ENCODE measurements around the gene ACSM6. TPM values are rescaled to one million over a fixed set of nuclear protein-coding genes. Genes with fewer than 3 reads are reported as not detected.

ACSM6 gene
- total RNA-seq, 2 experiments from 2014 or later = not detected

GRCh38 chr10:95247881-95248583 lies 54.0 kb downstream of the ACSM6 start:
- Histone ChIP-seq H3K4me1 (ENCODE audit: insufficient read depth, low read length, poor library complexity, severe bottlenecking) (peaks cover 48% of the 10 kb centered on the region), H3K27ac (ENCODE audit: low read depth, low read length, poor library complexity, severe bottlenecking) (no peak overlapping the region), H4K20me1 (ENCODE audit: insufficient read depth, low read length) (no peaks in the 10 kb centered on the region), H3K9me2 (ENCODE audit: insufficient read depth, low read length) (no peaks in the 10 kb centered on the region), H3K36me3 (ENCODE audit: insufficient read depth, low read length) (no peaks in the 10 kb centered on the region), H3K4me3 (ENCODE audit: low read depth, low read length, poor library complexity, severe bottlenecking) (no peak overlapping the region), H3K79me2 (ENCODE audit: insufficient read depth, low read depth, low read length) (no peaks in the 10 kb centered on the region), H3K4me2 (ENCODE audit: low read length) (no peak overlapping the region), H3K9me3 (ENCODE audit: low read length) (no peaks in the 10 kb centered on the region), H2AFZ (ENCODE audit: low read length) (no peak overlapping the region)
- intact Hi-C loops (cut with micrococcal nuclease; ENCODE audit: unreplicated experiment) = no loop called here
- CTCF ChIA-PET (ENCODE audit: unreplicated experiment) = interaction anchor here (3.0 kb wide), 1 partner anchor 116 kb away, joined by 37 read pairs; no protein-coding TSS in a partner anchor
- DNase-seq (ENCODE audit: low spot score) = no peak
- POLR2A ChIA-PET = interaction anchor here (6.2 kb wide), 1 partner anchor 115 kb away, joined by 85 read pairs; no protein-coding TSS in a partner anchor
- TF ChIP-seq CTCF (conservative IDR thresholded peaks at IDR 0.05; ENCODE audit: low read length) (no peak), EZH2phosphoT487 (IDR thresholded peaks at IDR 0.05; ENCODE audit: borderline replicate concordance, low read depth, low read length) (no peak)
- BruUV-seq (replicated peaks) = no TSS peak

GRCh38 chr10:95248989-95249388 lies 55.0 kb downstream of the ACSM6 start:
- Histone ChIP-seq H3K4me1 (ENCODE audit: insufficient read depth, low read length, poor library complexity, severe bottlenecking) (peaks cover 44% of the 10 kb centered on the region), H2AFZ (ENCODE audit: low read length) (no peak overlapping the region), H3K79me2 (ENCODE audit: insufficient read depth, low read depth, low read length) (no peaks in the 10 kb centered on the region), H4K20me1 (ENCODE audit: insufficient read depth, low read length) (no peaks in the 10 kb centered on the region), H3K9me3 (ENCODE audit: low read length) (no peaks in the 10 kb centered on the region), H3K9me2 (ENCODE audit: insufficient read depth, low read length) (no peaks in the 10 kb centered on the region), H3K4me3 (ENCODE audit: low read depth, low read length, poor library complexity, severe bottlenecking) (no peak overlapping the region), H3K4me2 (ENCODE audit: low read length) (no peak overlapping the region), H3K36me3 (ENCODE audit: insufficient read depth, low read length) (no peaks in the 10 kb centered on the region), H3K27ac (ENCODE audit: low read depth, low read length, poor library complexity, severe bottlenecking) (no peak overlapping the region)
- CTCF ChIA-PET (ENCODE audit: unreplicated experiment) = no interaction called here
- TF ChIP-seq CTCF (conservative IDR thresholded peaks at IDR 0.05; ENCODE audit: low read length) (no peak), EZH2phosphoT487 (IDR thresholded peaks at IDR 0.05; ENCODE audit: borderline replicate concordance, low read depth, low read length) (no peak)
- BruUV-seq (replicated peaks) = no TSS peak
- POLR2A ChIA-PET = interaction anchor here (1.2 kb wide), 1 partner anchor 113 kb away, joined by 5 read pairs; no protein-coding TSS in a partner anchor
- DNase-seq (ENCODE audit: low spot score) = no peak
- intact Hi-C loops (cut with micrococcal nuclease; ENCODE audit: unreplicated experiment) = no loop called here

GRCh38 chr10:95249467-95249866 lies 55.4 kb downstream of the ACSM6 start:
- no peaks in the 10 kb centered on the region for H3K9me2 ChIP-seq (ENCODE audit: insufficient read depth, low read length)
- TF ChIP-seq EZH2phosphoT487 (IDR thresholded peaks at IDR 0.05; ENCODE audit: borderline replicate concordance, low read depth, low read length) (no peak), CTCF (conservative IDR thresholded peaks at IDR 0.05; ENCODE audit: low read length) (no peak)
- H2AFZ ChIP-seq (ENCODE audit: low read length) = no peak overlapping the region
- no peak overlapping the region for H3K4me3 ChIP-seq (ENCODE audit: low read depth, low read length, poor library complexity, severe bottlenecking)
- H3K9me3 ChIP-seq (ENCODE audit: low read length) = no peaks in the 10 kb centered on the region
- BruUV-seq (replicated peaks) = no TSS peak
- ChIA-PET POLR2A (interaction anchor here (1.2 kb wide), 1 partner anchor 113 kb away, joined by 5 read pairs; no protein-coding TSS in a partner anchor), CTCF (ENCODE audit: unreplicated experiment) (no interaction called here)
- no peaks in the 10 kb centered on the region for H3K79me2 ChIP-seq (ENCODE audit: insufficient read depth, low read depth, low read length)
- peaks cover 39% of the 10 kb centered on the region for H3K4me1 ChIP-seq (ENCODE audit: insufficient read depth, low read length, poor library complexity, severe bottlenecking)
- H3K4me2 ChIP-seq (ENCODE audit: low read length) = no peak overlapping the region
- intact Hi-C loops (cut with micrococcal nuclease; ENCODE audit: unreplicated experiment) = no loop called here
- H3K36me3 ChIP-seq (ENCODE audit: insufficient read depth, low read length) = no peaks in the 10 kb centered on the region
- H4K20me1 ChIP-seq (ENCODE audit: insufficient read depth, low read length) = no peaks in the 10 kb centered on the region
- no peak for DNase-seq (ENCODE audit: low spot score)
- no peak overlapping the region for H3K27ac ChIP-seq (ENCODE audit: low read depth, low read length, poor library complexity, severe bottlenecking)

Measured in OCI-LY7 (cell line).